Fibroblast of lung (primary cell): Measurements from ENCODE around the gene MAGEB3.

Source experiments
- EZH2 ChIP-seq: IDR thresholded peaks from 2 replicates; pipeline ENCODE4 v1.5.1; 2012; ENCODE audit warnings: low read length, control low read depth, mild to moderate bottlenecking; ENCODE audit errors: missing control alignments
- TF ChIP-seq, protein P1 (sequence below), 2 donors: IDR thresholded peaks in 1 of 2; conservative IDR thresholded peaks in 1 of 2; 1 replicate in 1 of 2; 2 replicates in 1 of 2; pipeline ENCODE4 v1.5.1; 2011 to 2012; ENCODE audit warnings: low read length in 2 of 2, control low read depth in 1 of 2, inconsistent platforms in 1 of 2, low read depth in 1 of 2, mild to moderate bottlenecking in 1 of 2

DNA sequence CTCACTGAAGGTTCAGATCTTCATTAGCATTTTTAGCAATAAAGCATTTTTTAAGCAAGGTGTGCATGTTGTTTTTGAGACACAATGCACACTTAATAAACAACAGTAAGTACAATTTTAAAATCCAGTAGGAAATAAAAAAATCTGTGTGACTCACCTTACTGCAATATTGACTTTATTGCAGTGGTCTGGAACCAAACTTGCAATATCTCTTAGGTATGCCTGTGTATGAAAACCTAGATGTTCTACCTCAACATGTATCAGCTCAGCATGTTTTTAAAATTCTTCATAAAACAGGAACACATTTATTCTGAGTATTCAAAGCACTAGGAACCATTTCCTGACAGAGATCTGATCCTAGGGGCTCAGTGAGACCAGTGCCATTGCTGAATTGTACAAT, 52.1 kb downstream of the MAGEB3 start:
- TF ChIP-seq, protein P1, sequence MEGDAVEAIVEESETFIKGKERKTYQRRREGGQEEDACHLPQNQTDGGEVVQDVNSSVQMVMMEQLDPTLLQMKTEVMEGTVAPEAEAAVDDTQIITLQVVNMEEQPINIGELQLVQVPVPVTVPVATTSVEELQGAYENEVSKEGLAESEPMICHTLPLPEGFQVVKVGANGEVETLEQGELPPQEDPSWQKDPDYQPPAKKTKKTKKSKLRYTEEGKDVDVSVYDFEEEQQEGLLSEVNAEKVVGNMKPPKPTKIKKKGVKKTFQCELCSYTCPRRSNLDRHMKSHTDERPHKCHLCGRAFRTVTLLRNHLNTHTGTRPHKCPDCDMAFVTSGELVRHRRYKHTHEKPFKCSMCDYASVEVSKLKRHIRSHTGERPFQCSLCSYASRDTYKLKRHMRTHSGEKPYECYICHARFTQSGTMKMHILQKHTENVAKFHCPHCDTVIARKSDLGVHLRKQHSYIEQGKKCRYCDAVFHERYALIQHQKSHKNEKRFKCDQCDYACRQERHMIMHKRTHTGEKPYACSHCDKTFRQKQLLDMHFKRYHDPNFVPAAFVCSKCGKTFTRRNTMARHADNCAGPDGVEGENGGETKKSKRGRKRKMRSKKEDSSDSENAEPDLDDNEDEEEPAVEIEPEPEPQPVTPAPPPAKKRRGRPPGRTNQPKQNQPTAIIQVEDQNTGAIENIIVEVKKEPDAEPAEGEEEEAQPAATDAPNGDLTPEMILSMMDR (conservative IDR thresholded peaks at IDR 0.05 in 1 of 2, IDR thresholded peaks at IDR 0.05 in 1 of 2; ENCODE audit: low read depth in 1 of 2, low read length in 2 of 2): no peak
- TF ChIP-seq EZH2: no peak
